Measurements from ENCODE around the gene RYR3.

- no peak for TF ChIP-seq CTCF (conservative IDR thresholded peaks at IDR 0.05 in 1 of 2, IDR thresholded peaks at IDR 0.05 in 1 of 2; ENCODE audit: low read depth in 1 of 2, low read length in 2 of 2)
- TF ChIP-seq EZH2 (IDR thresholded peaks at IDR 0.05; ENCODE audit: low read length, missing control alignments), result no peak
Observed at GRCh38 chr15:33808720-33809457, 498.1 kb downstream of the RYR3 start.
